Measurements from ENCODE around the gene PDSS2. TPM values are rescaled to one million over a fixed set of nuclear protein-coding genes. Genes with fewer than 3 reads are reported as not detected.

PDSS2 gene
- total RNA-seq, 1 donor from 2014 or later: 7.3 TPM

GRCh38 chr6:107361753-107362604, 97.4 kb downstream of the PDSS2 start:
- no peak for DNase-seq (ENCODE audit: low read depth, low spot score)

- no peak for DNase-seq (ENCODE audit: low read depth, low spot score)
These were observed 98.9 kb downstream of the PDSS2 start for GRCh38 chr6:107360476-107360875.

- DNase-seq (ENCODE audit: low read depth, low spot score): no peak
These were observed 101.5 kb downstream of the PDSS2 start for GRCh38 chr6:107357842-107358241.

- DNase-seq (ENCODE audit: low read depth, low spot score): no peak
These were observed 102.3 kb downstream of the PDSS2 start for GRCh38 chr6:107357031-107357430.

- no peak for DNase-seq (ENCODE audit: low read depth, low spot score)
These were observed 103.7 kb downstream of the PDSS2 start for GRCh38 chr6:107355659-107356058.

- DNase-seq (ENCODE audit: low read depth, low spot score): no peak
These were observed 104.9 kb downstream of the PDSS2 start for GRCh38 chr6:107354451-107354850.

GRCh38 chr6:107353773-107354382, 105.5 kb downstream of the PDSS2 start:
- no peak for DNase-seq (ENCODE audit: low read depth, low spot score)

GRCh38 chr6:107348224-107348623, 111.1 kb downstream of the PDSS2 start:
- DNase-seq (ENCODE audit: low read depth, low spot score): no peak

- no peak for DNase-seq (ENCODE audit: low read depth, low spot score)
These were observed 114.0 kb downstream of the PDSS2 start for GRCh38 chr6:107345393-107345792.

GRCh38 chr6:107344981-107345380, 114.4 kb downstream of the PDSS2 start:
- DNase-seq (ENCODE audit: low read depth, low spot score): no peak

GRCh38 chr6:107344383-107344782, 115.0 kb downstream of the PDSS2 start:
- DNase-seq (ENCODE audit: low read depth, low spot score): no peak

GRCh38 chr6:107342144-107342543, 117.2 kb downstream of the PDSS2 start:
- DNase-seq (ENCODE audit: low read depth, low spot score): no peak

GRCh38 chr6:107340881-107341280, 118.5 kb downstream of the PDSS2 start:
- DNase-seq (ENCODE audit: low read depth, low spot score): no peak

- DNase-seq (ENCODE audit: low read depth, low spot score): no peak
These were observed 122.1 kb downstream of the PDSS2 start for GRCh38 chr6:107337191-107337741.

- DNase-seq (ENCODE audit: low read depth, low spot score): no peak
These were observed 125.3 kb downstream of the PDSS2 start for GRCh38 chr6:107334026-107334425.

GRCh38 chr6:107333491-107333890, 125.9 kb downstream of the PDSS2 start:
- DNase-seq (ENCODE audit: low read depth, low spot score): no peak

GRCh38 chr6:107331409-107332386, 127.7 kb downstream of the PDSS2 start:
- DNase-seq (ENCODE audit: low read depth, low spot score): no peak

- no peak for DNase-seq (ENCODE audit: low read depth, low spot score)
These were observed 129.2 kb downstream of the PDSS2 start for GRCh38 chr6:107330168-107330567.

- DNase-seq (ENCODE audit: low read depth, low spot score): no peak
These were observed 130.1 kb downstream of the PDSS2 start for GRCh38 chr6:107329063-107329860.

- DNase-seq (ENCODE audit: low read depth, low spot score): no peak
These were observed 131.3 kb downstream of the PDSS2 start for GRCh38 chr6:107328081-107328480.

All from pulmonary artery endothelial cell (primary cell).